ENCODE measurements around the gene RDH5. TPM values are rescaled to one million over a fixed set of nuclear protein-coding genes. Genes with fewer than 3 reads are reported as not detected.
A peak's percentile ranks its signal among the peaks of the same experiment; 100 is the strongest.

The RDH5 gene
- polyA plus RNA-seq, 1 of the 3 experiments (the other 2 are of a cell fraction): 5.2 TPM

DNA sequence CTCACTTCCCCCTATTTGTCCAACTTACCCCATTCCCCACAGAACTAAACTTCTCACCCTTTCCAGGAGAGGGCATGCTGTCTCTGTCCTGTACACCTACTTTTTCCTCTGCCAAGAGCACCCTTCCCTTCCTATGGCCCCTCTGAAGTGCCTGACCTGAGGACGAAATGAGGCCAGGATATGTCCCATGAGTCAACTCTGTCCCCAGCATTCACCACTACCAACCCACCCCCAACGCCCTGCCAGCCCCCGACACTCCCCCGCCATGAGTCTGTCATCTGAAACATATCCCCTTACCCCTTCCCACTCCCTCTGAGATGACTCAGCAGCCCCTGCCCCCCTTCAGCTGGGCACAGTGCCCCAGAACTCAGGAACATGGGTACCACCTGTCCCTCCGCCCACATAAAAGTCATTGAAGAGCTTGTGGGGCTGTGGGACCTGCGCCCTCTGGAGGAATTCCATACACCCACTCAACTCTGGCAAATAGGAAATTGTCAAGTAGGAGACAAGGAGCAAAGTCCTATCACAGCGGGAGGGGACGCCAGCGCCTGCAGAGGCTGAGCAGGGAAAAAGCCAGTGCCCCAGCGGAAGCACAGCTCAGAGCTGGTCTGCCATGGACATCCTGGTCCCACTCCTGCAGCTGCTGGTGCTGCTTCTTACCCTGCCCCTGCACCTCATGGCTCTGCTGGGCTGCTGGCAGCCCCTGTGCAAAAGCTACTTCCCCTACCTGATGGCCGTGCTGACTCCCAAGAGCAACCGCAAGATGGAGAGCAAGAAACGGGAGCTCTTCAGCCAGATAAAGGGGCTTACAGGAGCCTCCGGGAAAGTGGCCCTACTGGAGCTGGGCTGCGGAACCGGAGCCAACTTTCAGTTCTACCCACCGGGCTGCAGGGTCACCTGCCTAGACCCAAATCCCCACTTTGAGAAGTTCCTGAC lies 38.8 kb upstream of the RDH5 start:
- H2AFZ ChIP-seq (ENCODE audit: low read depth): peak overlapping the region; percentile 26; the same call in 1 of the 2 replicates
- no peak for DNase-seq
- H3K9me3 ChIP-seq: no peaks in the 10 kb centered on the region
- POLR2A ChIA-PET: no interaction called here
- TF ChIP-seq CTCF (IDR thresholded peaks at IDR 0.05): peak; percentile 47
- TF ChIP-seq EP300 (IDR thresholded peaks at IDR 0.05; ENCODE audit: borderline replicate concordance in 1 of 2, low read depth in 1 of 2, low read length in 1 of 2): no peak
- no peak for TF ChIP-seq GABPA (IDR thresholded peaks at IDR 0.05; ENCODE audit: low read depth)
- TF ChIP-seq EZH2phosphoT487 (IDR thresholded peaks at IDR 0.05; ENCODE audit: borderline replicate concordance, low read depth): no peak
- no peak for TF ChIP-seq TEAD4 (IDR thresholded peaks at IDR 0.05; ENCODE audit: borderline replicate concordance, insufficient read depth)
- TF ChIP-seq, protein P1, sequence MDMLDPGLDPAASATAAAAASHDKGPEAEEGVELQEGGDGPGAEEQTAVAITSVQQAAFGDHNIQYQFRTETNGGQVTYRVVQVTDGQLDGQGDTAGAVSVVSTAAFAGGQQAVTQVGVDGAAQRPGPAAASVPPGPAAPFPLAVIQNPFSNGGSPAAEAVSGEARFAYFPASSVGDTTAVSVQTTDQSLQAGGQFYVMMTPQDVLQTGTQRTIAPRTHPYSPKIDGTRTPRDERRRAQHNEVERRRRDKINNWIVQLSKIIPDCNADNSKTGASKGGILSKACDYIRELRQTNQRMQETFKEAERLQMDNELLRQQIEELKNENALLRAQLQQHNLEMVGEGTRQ (IDR thresholded peaks at IDR 0.05; ENCODE audit: borderline replicate concordance, low read depth, low read length): no peak
- TF ChIP-seq RFX5 (IDR thresholded peaks at IDR 0.05; ENCODE audit: low read length): no peak
- no peak for TF ChIP-seq ZBTB33 (IDR thresholded peaks at IDR 0.05; ENCODE audit: borderline replicate concordance, low read depth)
- TF ChIP-seq SMC3 (IDR thresholded peaks at IDR 0.05; ENCODE audit: low read depth, low read length): no peak
- TF ChIP-seq FOSL2 (IDR thresholded peaks at IDR 0.05; ENCODE audit: borderline replicate concordance, low read depth): 0 out of 2 replicates have a peak, but pooled peaks have one; percentile 12
- peaks cover 4% of the 10 kb centered on the region for H3F3A ChIP-seq (replicated peaks; ENCODE audit: insufficient read depth)
- CTCF ChIA-PET: interaction anchor here (0.8 to 1.6 kb wide), 4 partner anchors 12 to 43 kb away, joined by 3 to 5 read pairs (median 3); no protein-coding TSS in a partner anchor
- H3K4me3 ChIP-seq (ENCODE audit: low read depth in 2 of 2, low read length in 1 of 2): no peak overlapping the region
- H3K36me3 ChIP-seq (replicated peaks in 1 of 2; ENCODE audit: control insufficient read depth in 1 of 2, insufficient read depth in 2 of 2, low read length in 1 of 2): no peaks in the 10 kb centered on the region
- 6% methylated on average over 12 of the region's 17 CpGs for WGBS (ENCODE audit: low lambda C conversion rate)
- no peaks in the 10 kb centered on the region; a peak in 1 of 4 replicates for H3K4me1 ChIP-seq (ENCODE audit: control insufficient read depth in 1 of 2, insufficient read depth in 2 of 2, low read depth in 1 of 2, low read length in 1 of 2)
- H3K27me3 ChIP-seq (ENCODE audit: insufficient read depth): peaks cover 54% of the 10 kb centered on the region
- no peaks in the 10 kb centered on the region for H4K20me1 ChIP-seq (ENCODE audit: insufficient read depth)
- no peak overlapping the region for H3K9ac ChIP-seq
- H3K79me2 ChIP-seq (ENCODE audit: insufficient read depth): no peaks in the 10 kb centered on the region
- H3K9me2 ChIP-seq: no peaks in the 10 kb centered on the region
- peak overlapping the region; percentile 59; the same call in 1 of the 2 replicates for H3K4me2 ChIP-seq
- H3K27ac ChIP-seq (ENCODE audit: low read depth in 2 of 2, low read length in 1 of 2): no peak overlapping the region
